Endothelial cell of umbilical vein (primary cell): Measurements from ENCODE around the gene TNFSF13. TPM values are rescaled to one million over a fixed set of nuclear protein-coding genes. Genes with fewer than 3 reads are reported as not detected.

Source experiments
- BruUV-seq: library from RNA; stranded (reverse); fragments of 400-500 nt; replicated peaks from 2 replicates; lab custom pipeline; 2021; lab: Mats Ljungman, UMichigan
- CTCF ChIA-PET: fragments of 300-600, 350-600 bp; sonication (Branson Sonifier 250); formaldehyde crosslinking; loops from one replicate; lab custom pipeline; 2021; ENCODE audit warnings: antibody characterized with exemption, inconsistent platforms; lab: Charles Lee
- POLR2A ChIA-PET: fragments of 300-600, 350-600 bp; sonication (Branson Sonifier 250); formaldehyde crosslinking; loops from one replicate; lab custom pipeline; 2021; ENCODE audit warnings: antibody characterized with exemption, inconsistent platforms; lab: Charles Lee
- DNase-seq: peaks from one replicate; pipeline ENCODE4 v3.0.0-alpha.2; 2011; ENCODE audit warnings: low read depth, low spot score
- FAIRE-seq: peaks from 2 replicates; lab custom pipeline; 2011; peaks lifted over from hg19 to GRCh38; lab: Jason Lieb, UNC
- H2AFZ ChIP-seq: 2 replicates; pipeline ENCODE4 v1.6.0; 2012; ENCODE audit warnings: low read depth, low read length, control low read depth, inconsistent platforms
- H3K27ac ChIP-seq: 2 replicates; pipeline ENCODE4 v1.5.1; 2011; ENCODE audit warnings: low read depth, mild to moderate bottlenecking, control low read depth, low read length, moderate library complexity; ENCODE audit not compliant: insufficient read depth
- H3K27me3 ChIP-seq, 2 experiments: 2 replicates each; pipeline versions ENCODE4 v1.6.0 to v1.6.1; 2011; ENCODE audit warnings: low read length in 2 of 2, mixed read lengths in 1 of 2; ENCODE audit not compliant: control insufficient read depth in 2 of 2, insufficient read depth in 2 of 2
- H3K36me3 ChIP-seq, 2 experiments: 2 replicates in 1 of 2; 3 replicates in 1 of 2; pipeline ENCODE4 v1.5.1; 2011; ENCODE audit warnings: low read length in 2 of 2, mild to moderate bottlenecking in 1 of 2, moderate library complexity in 1 of 2; ENCODE audit not compliant: control insufficient read depth in 2 of 2, insufficient read depth in 2 of 2; ENCODE audit errors: extremely low read depth in 1 of 2
- H3K4me1 ChIP-seq: 3 replicates; pipeline ENCODE4 v1.5.1; 2011; ENCODE audit warnings: mild to moderate bottlenecking, low read length; ENCODE audit not compliant: control insufficient read depth, insufficient read depth; ENCODE audit errors: extremely low read depth
- H3K4me2 ChIP-seq: 2 replicates; pipeline ENCODE4 v1.6.1; 2011; ENCODE audit warnings: low read length, control low read depth, mixed read lengths; ENCODE audit not compliant: insufficient read depth
- H3K4me3 ChIP-seq, 3 experiments: fragments of 200-600 bp in 1 of 3; sonication (generic), shearing (Covaris generic) in 1 of 3; replicated peaks in 1 of 3; 2 replicates each; pipeline ENCODE4 v1.5.1; 2011 to 2016; ENCODE audit warnings: control low read depth in 3 of 3, low read length in 3 of 3, mild to moderate bottlenecking in 2 of 3, inconsistent platforms in 1 of 3, low read depth in 1 of 3, moderate library complexity in 1 of 3; ENCODE audit not compliant: insufficient read depth in 1 of 3
- H3K79me2 ChIP-seq: 2 replicates; pipeline ENCODE4 v1.6.0; 2012; ENCODE audit warnings: low read length, inconsistent platforms; ENCODE audit not compliant: control insufficient read depth, insufficient read depth
- H3K9ac ChIP-seq: replicated peaks from 2 replicates; pipeline ENCODE3; 2011; ENCODE audit warnings: low read length, control low read depth; ENCODE audit not compliant: insufficient read depth; ENCODE audit errors: extremely low read depth
- H3K9me1 ChIP-seq: replicated peaks from 3 replicates; pipeline ENCODE4 v1.6.0; 2011; ENCODE audit warnings: mild to moderate bottlenecking, low read length; ENCODE audit not compliant: control insufficient read depth, insufficient read depth; ENCODE audit errors: extremely low read depth
- H3K9me3 ChIP-seq: replicated peaks from 2 replicates; pipeline ENCODE4 v1.5.1; 2012; ENCODE audit warnings: low read length, inconsistent platforms; ENCODE audit not compliant: control insufficient read depth, insufficient read depth
- H4K20me1 ChIP-seq: replicated peaks from 2 replicates; pipeline ENCODE3; 2011; ENCODE audit warnings: mild to moderate bottlenecking, low read length; ENCODE audit not compliant: control insufficient read depth, insufficient read depth; ENCODE audit errors: extremely low read depth
- CTCF ChIP-seq, 2 donors: IDR thresholded peaks; 1 replicate in 1 of 2; 2 replicates in 1 of 2; pipeline ENCODE4 v1.5.1; 2011; ENCODE audit warnings: low read length in 2 of 2, mild to moderate bottlenecking in 2 of 2, moderate library complexity in 2 of 2, control low read depth in 1 of 2, inconsistent platforms in 1 of 2, low read depth in 1 of 2; ENCODE audit not compliant: insufficient read depth in 1 of 2; ENCODE audit errors: extremely low read depth in 1 of 2
- EZH2 ChIP-seq: IDR thresholded peaks from 2 replicates; pipeline ENCODE4 v1.6.1; 2012; ENCODE audit warnings: borderline replicate concordance, low read depth, mild to moderate bottlenecking, moderate library complexity, low read length, inconsistent platforms; ENCODE audit not compliant: severe bottlenecking
- FOS ChIP-seq: IDR thresholded peaks from 2 replicates; pipeline ENCODE4 v1.6.1; 2011; ENCODE audit warnings: mild to moderate bottlenecking, low read length, moderate library complexity, borderline replicate concordance; ENCODE audit not compliant: insufficient read depth
- GATA2 ChIP-seq: IDR thresholded peaks from 2 replicates; pipeline ENCODE4 v1.7.0; 2011; ENCODE audit warnings: low read depth, mild to moderate bottlenecking, moderate library complexity, mixed read lengths, low read length; ENCODE audit not compliant: insufficient read length, insufficient read depth
- JUN ChIP-seq: IDR thresholded peaks from 2 replicates; pipeline ENCODE4 v1.6.1; 2011; ENCODE audit warnings: borderline replicate concordance, low read depth; ENCODE audit not compliant: insufficient read length, insufficient read depth
- MAX ChIP-seq: IDR thresholded peaks from 2 replicates; pipeline ENCODE4 v1.6.1; 2011; ENCODE audit not compliant: insufficient read depth, insufficient read length
- MYC ChIP-seq: IDR thresholded peaks from one replicate; pipeline ENCODE4 v1.6.1; 2011; ENCODE audit warnings: mild to moderate bottlenecking, low read depth, low read length
- POLR2A ChIP-seq: IDR thresholded peaks from 2 replicates; pipeline ENCODE4 v1.6.1; 2012; ENCODE audit warnings: low read depth, mild to moderate bottlenecking, control low read depth, low read length
- POLR2AphosphoS5 ChIP-seq: IDR thresholded peaks from 2 replicates; pipeline ENCODE4 v1.6.1; 2012; ENCODE audit warnings: low read depth, mild to moderate bottlenecking, control low read depth, low read length, moderate library complexity; ENCODE audit not compliant: insufficient read depth
- dilution Hi-C: fragments of 300-500 bp; cut with MboI; formaldehyde crosslinking; loops from one replicate; pipeline ENCODE4 v1.15.0; 2019; ENCODE audit warnings: low sequenced_read_pairs; ENCODE audit not compliant: extremely low pct_ligation_motif_present
- intact Hi-C: fragments of 100-400 bp; cut with micrococcal nuclease; formaldehyde crosslinking; loops from one replicate; pipeline ENCODE4 v1.10.0; 2022
- polyA plus RNA-seq, 4 experiments: library from polyadenylated mRNA; depleted of rRNA in 3 of 4; stranded (reverse) in 3 of 4; unstranded in 1 of 4; fragments of >200 nt; gene quantifications; 2 replicates each; pipeline versions ENCODE4 v1.2.1 to v1.2.3, GENCODE V29; 2011 to 2012; ENCODE audit warnings: missing spikeins in 1 of 4
- total RNA-seq: library from RNA; stranded (reverse); gene quantifications from 2 replicates; pipeline ENCODE4 v1.2.3, GENCODE V29; 2021

Gene TNFSF13
- total and polyA plus RNA-seq, 2 donors (not counting 3 experiments of a cell fraction or from before 2014, with no cell fraction given), result 3.6 to 5.4 TPM

GRCh38 chr17:7592422-7593021 is 34.0 kb downstream of the TNFSF13 start:
- no peak for TF ChIP-seq GATA2
- TF ChIP-seq CTCF (IDR thresholded peaks at IDR 0.05; ENCODE audit: extremely low read depth in 1 of 2, insufficient read depth in 1 of 2, low read depth in 1 of 2, low read length in 2 of 2), result no peak
- TF ChIP-seq EZH2, result no peak
- no peak for TF ChIP-seq FOS
- Histone ChIP-seq H3K27me3 (no peaks in the 10 kb centered on the region), H3K4me1 (peaks cover 10% of the 10 kb centered on the region), H2AFZ (no peak overlapping the region), H3K79me2 (no peaks in the 10 kb centered on the region), H3K9me1 (no peaks in the 10 kb centered on the region), H3K4me2 (no peak overlapping the region), H3K9ac (no peak overlapping the region), H3K4me3 (no peak overlapping the region), H3K9me3 (no peaks in the 10 kb centered on the region), H3K36me3 (peaks cover 20 to 53% of the 10 kb centered on the region in 2 experiments), H3K27ac (no peak overlapping the region), H4K20me1 (no peaks in the 10 kb centered on the region)
- FAIRE-seq, result no peak
- POLR2A ChIA-PET, result no interaction called here
- dilution Hi-C loops (no loop called here), intact Hi-C loops (no loop called here)
- no TSS peak for BruUV-seq
- CTCF ChIA-PET, result interaction anchor here (1.2 kb wide), 1 partner anchor 9 kb away, joined by 3 read pairs; no protein-coding TSS in a partner anchor
- no peak for DNase-seq

- ChIA-PET CTCF (interaction anchor here (0.7 to 1.2 kb wide), 2 partner anchors 8 to 23 kb away, joined by 3 read pairs; no protein-coding TSS in a partner anchor), POLR2A (no interaction called here)
- H3K9me3 ChIP-seq, result no peaks in the 10 kb centered on the region
- H4K20me1 ChIP-seq, result no peaks in the 10 kb centered on the region
- DNase-seq, result no peak
- intact Hi-C loops, result no loop called here
- H3K27ac ChIP-seq, result no peak overlapping the region
- H3K4me1 ChIP-seq, result peaks cover 9% of the 10 kb centered on the region
- no peaks in the 10 kb centered on the region for H3K27me3 ChIP-seq
- BruUV-seq, result no TSS peak
- H3K9me1 ChIP-seq, result no peaks in the 10 kb centered on the region
- no peak overlapping the region for H3K4me3 ChIP-seq
- no peak for FAIRE-seq
- H3K36me3 ChIP-seq, result peaks cover 20 to 50% of the 10 kb centered on the region in 2 experiments
- dilution Hi-C loops, result no loop called here
- H3K79me2 ChIP-seq, result no peaks in the 10 kb centered on the region
- H3K9ac ChIP-seq, result no peak overlapping the region
- H2AFZ ChIP-seq, result no peak overlapping the region
- H3K4me2 ChIP-seq, result no peak overlapping the region
- TF ChIP-seq EZH2 (no peak), MYC (no peak), POLR2A (no peak), JUN (no peak), MAX (no peak), CTCF (IDR thresholded peaks at IDR 0.05; ENCODE audit: extremely low read depth in 1 of 2, insufficient read depth in 1 of 2, low read depth in 1 of 2, low read length in 2 of 2) (no peak), GATA2 (no peak), POLR2AphosphoS5 (no peak), FOS (no peak)
Observed at GRCh38 chr17:7593296-7593695, 34.7 kb downstream of the TNFSF13 start.
